Lower lobe of right lung (tissue), 2 donors: ENCODE data around the gene NSUN4. TPM values are rescaled to one million over a fixed set of nuclear protein-coding genes. Genes with fewer than 3 reads are reported as not detected.

Experiments used
- ATAC-seq, 2 donors: fragments of 200-7000 bp; cut with Tn5 transposase; one replicate each; pipeline ENCODE4 v1.9.1; 2020 to 2022; ENCODE audit warnings: mild to moderate bottlenecking in 2 of 2, moderate library complexity in 2 of 2
- DNase-seq: peaks from one replicate; pipeline ENCODE4 v3.0.0-alpha.2; 2020
- H3K27ac ChIP-seq: fragments of 200-600 bp; one replicate; pipeline ENCODE4 v1.8.0; 2022
- H3K27me3 ChIP-seq: fragments of 200-600 bp; one replicate; pipeline ENCODE4 v1.8.0; 2022; ENCODE audit warnings: low read depth
- H3K36me3 ChIP-seq: fragments of 200-600 bp; one replicate; pipeline ENCODE4 v1.8.0; 2022; ENCODE audit warnings: mild to moderate bottlenecking
- H3K4me1 ChIP-seq: fragments of 200-600 bp; one replicate; pipeline ENCODE4 v1.8.0; 2022
- H3K4me3 ChIP-seq: fragments of 200-600 bp; one replicate; pipeline ENCODE4 v1.8.0; 2022; ENCODE audit warnings: mild to moderate bottlenecking
- H3K9me3 ChIP-seq: fragments of 200-600 bp; one replicate; pipeline ENCODE4 v1.8.0; 2022
- intact Hi-C: fragments of 100-400 bp; cut with DNase I; formaldehyde crosslinking; loops from one replicate; pipeline ENCODE4 v1.11.0; 2022
- total RNA-seq: library from RNA; stranded (reverse); fragmentation: NEBNext Ultra II Directional; extraction: Animal tissue kit (Norgen Biotek cat#: 25700); gene quantifications from one replicate; pipeline ENCODE4 v1.2.1, GENCODE V29; 2021
- TF ChIP-seq, protein P1 (sequence below): fragments of 200-600 bp; IDR thresholded peaks from one replicate; pipeline ENCODE4 v1.8.0; 2022; ENCODE audit warnings: antibody characterized with exemption, mild to moderate bottlenecking
- donor health status: DM: no; HTN: yes; CAD: no; lungs with severe emphysema.

NSUN4 gene
- total RNA-seq, 1 donor from 2014 or later: 26.9 TPM

DNA sequence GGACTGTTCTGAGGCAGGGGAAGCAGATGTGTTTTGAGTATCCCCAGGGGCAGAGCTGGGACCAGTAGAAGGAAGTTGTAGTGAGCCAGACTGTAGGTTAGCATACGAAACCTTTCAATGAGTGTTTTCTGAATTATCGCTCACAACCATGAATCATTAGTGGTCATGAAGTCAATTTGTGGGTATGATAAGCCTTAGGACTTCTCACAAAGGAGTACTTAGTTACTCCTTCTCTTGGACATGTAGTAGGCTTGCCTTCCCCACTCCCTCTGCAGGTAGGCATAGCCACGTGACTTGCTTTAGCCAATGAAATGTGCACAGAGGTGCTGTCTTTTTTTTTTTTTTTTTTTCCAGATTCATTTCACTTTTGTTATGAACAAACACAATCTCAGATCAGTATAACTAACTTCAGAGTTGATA, 29.6 kb downstream of the NSUN4 start:
- ATAC-seq (peak in 1 of 2 donors; percentile 38), DNase-seq (no peak)
- intact Hi-C loops: no loop called here
- Histone ChIP-seq H3K9me3 (no peaks in the 10 kb centered on the region), H3K27me3 (no peaks in the 10 kb centered on the region), H3K4me1 (peaks cover 6% of the 10 kb centered on the region), H3K4me3 (no peak overlapping the region), H3K27ac (no peak overlapping the region), H3K36me3 (peaks cover 35% of the 10 kb centered on the region)
- TF ChIP-seq, protein P1, sequence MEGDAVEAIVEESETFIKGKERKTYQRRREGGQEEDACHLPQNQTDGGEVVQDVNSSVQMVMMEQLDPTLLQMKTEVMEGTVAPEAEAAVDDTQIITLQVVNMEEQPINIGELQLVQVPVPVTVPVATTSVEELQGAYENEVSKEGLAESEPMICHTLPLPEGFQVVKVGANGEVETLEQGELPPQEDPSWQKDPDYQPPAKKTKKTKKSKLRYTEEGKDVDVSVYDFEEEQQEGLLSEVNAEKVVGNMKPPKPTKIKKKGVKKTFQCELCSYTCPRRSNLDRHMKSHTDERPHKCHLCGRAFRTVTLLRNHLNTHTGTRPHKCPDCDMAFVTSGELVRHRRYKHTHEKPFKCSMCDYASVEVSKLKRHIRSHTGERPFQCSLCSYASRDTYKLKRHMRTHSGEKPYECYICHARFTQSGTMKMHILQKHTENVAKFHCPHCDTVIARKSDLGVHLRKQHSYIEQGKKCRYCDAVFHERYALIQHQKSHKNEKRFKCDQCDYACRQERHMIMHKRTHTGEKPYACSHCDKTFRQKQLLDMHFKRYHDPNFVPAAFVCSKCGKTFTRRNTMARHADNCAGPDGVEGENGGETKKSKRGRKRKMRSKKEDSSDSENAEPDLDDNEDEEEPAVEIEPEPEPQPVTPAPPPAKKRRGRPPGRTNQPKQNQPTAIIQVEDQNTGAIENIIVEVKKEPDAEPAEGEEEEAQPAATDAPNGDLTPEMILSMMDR: no peak

GRCh38 chr1:46372431-46372830, 31.8 kb downstream of the NSUN4 start:
- no peak for ATAC-seq
- TF ChIP-seq, protein P1: no peak
- peaks cover 17% of the 10 kb centered on the region for H3K36me3 ChIP-seq
- intact Hi-C loops: no loop called here
- H3K9me3 ChIP-seq: no peaks in the 10 kb centered on the region
- H3K4me1 ChIP-seq: peaks cover 6% of the 10 kb centered on the region
- H3K27ac ChIP-seq: no peak overlapping the region
- no peak overlapping the region for H3K4me3 ChIP-seq
- H3K27me3 ChIP-seq: no peaks in the 10 kb centered on the region
- no peak for DNase-seq

- H3K27ac ChIP-seq: no peak overlapping the region
- no peaks in the 10 kb centered on the region for H3K36me3 ChIP-seq
- no peaks in the 10 kb centered on the region for H3K4me1 ChIP-seq
- DNase-seq (no peak), ATAC-seq (no peak)
- TF ChIP-seq, protein P1: no peak
- H3K9me3 ChIP-seq: no peaks in the 10 kb centered on the region
- no peaks in the 10 kb centered on the region for H3K27me3 ChIP-seq
- no peak overlapping the region for H3K4me3 ChIP-seq
- intact Hi-C loops: no loop called here
Measured at GRCh38 chr1:46379996-46380395, 39.4 kb downstream of the NSUN4 start.

GRCh38 chr1:46380508-46380907, 39.9 kb downstream of the NSUN4 start:
- H3K4me1 ChIP-seq: no peaks in the 10 kb centered on the region
- H3K4me3 ChIP-seq: no peak overlapping the region
- DNase-seq (no peak), ATAC-seq (no peak)
- no peaks in the 10 kb centered on the region for H3K9me3 ChIP-seq
- TF ChIP-seq, protein P1: no peak
- intact Hi-C loops: no loop called here
- no peak overlapping the region for H3K27ac ChIP-seq
- no peaks in the 10 kb centered on the region for H3K36me3 ChIP-seq
- no peaks in the 10 kb centered on the region for H3K27me3 ChIP-seq

GRCh38 chr1:46393510-46393909, 52.9 kb downstream of the NSUN4 start:
- Histone ChIP-seq H3K4me1 (peaks cover 17% of the 10 kb centered on the region), H3K27ac (no peak overlapping the region), H3K4me3 (peak overlapping the region; percentile 62)

More at GRCh38 chr1:46393510-46393909, 52.9 kb downstream of the NSUN4 start:
- Histone ChIP-seq H3K27me3 (no peaks in the 10 kb centered on the region), H3K36me3 (no peaks in the 10 kb centered on the region), H3K9me3 (no peaks in the 10 kb centered on the region)
- ATAC-seq (no peak), DNase-seq (no peak)
- TF ChIP-seq, protein P1: no peak
- intact Hi-C loops: no loop called here
